Activated effector memory CD4-positive, alpha-beta T cell treated with Interleukin-2 at 50 U/mL for 16 hours (primary cell): Measurements from ENCODE around the gene CD244.
A peak's percentile ranks its signal among the peaks of the same experiment; 100 is the strongest.
"Not testable (repeated sequence)": the region's sequence is repeated elsewhere in the genome, so short reads cannot be mapped to it uniquely, and the experiment has no call there.

Source experiments
- DNase-seq: peaks from one replicate; pipeline ENCODE4 v3.0.0-alpha.2; 2020

The CD244 gene

DNA sequence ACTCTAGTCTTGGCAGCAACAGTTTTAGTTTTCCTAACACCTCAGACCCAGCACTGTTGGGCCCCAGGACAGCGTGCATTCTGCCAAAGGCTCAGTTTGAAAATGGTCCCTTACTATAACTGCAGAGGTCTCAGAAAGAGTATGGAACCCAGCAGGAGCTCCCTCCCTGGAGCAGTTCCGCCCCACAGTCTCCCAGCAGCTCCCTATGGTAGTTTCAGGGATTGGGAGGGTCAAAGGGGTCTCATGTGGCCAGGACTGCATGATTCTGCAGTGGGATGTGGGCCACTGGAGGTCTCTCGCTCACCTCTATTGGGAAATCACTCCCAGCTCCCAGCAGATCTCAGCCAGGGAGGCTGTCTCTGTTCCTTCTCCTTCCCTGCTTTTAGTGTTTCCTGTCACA is 54.4 kb downstream of the CD244 start:
- DNase-seq: no peak

DNA sequence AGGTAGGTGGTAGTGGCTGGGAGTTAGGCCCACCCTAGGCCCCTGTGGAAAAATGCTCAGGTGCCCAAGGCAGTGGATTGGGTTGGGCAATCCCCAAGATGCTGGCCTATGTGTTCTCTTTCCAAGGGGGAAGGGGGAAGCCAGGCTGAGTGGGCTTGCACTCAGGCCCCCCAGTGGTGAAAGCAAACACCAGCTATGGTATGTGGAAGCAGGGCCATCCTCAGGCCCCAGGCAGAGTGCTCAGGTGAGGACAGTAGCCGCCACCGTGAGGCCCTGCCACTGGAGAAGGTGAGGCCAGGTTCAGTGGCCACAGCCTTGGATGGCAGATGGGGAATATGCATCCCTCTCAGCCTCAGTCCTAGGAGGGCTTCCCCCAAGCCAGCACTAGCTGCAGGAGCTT is 54.9 kb downstream of the CD244 start:
- no peak for DNase-seq

DNA sequence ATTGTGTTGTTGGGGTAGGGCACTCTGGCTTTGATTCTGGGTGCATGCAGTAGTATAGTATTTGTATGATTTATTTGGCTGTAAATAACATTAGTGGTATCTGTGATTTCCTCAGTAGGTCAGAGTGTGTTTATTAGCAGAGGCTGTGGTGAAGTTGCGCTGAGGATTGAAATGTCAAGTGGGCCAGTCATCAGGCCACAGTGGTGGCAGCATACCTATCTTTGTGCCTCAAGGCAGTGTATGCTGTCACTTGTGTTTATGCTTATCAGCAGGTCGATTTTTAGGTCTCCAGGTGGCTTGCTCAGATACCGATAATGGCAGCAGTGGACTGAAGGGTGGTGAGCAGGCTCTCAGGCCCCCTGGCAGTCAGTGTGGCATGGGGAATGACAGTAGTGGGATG is 55.4 kb downstream of the CD244 start:
- DNase-seq: no peak

DNA sequence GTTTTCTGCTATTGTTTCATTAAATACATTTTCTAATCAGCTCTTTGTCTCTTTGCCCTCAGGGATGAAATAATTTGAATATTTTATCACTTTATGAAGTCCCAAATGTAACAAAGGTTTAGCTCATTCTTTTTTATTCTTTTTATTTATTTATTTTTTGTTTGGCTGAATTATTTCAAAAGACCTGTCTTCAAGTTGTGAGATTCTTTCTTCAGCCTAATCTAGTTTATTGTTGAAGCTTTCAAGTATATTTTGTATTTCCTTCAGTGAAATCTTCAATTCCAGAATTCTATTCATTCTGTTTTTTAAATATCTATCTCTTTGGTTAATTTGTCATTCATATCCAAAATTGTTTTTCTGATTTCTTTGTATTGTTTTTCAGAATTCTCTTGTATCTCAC is 55.9 kb downstream of the CD244 start:
- DNase-seq: no peak

DNA sequence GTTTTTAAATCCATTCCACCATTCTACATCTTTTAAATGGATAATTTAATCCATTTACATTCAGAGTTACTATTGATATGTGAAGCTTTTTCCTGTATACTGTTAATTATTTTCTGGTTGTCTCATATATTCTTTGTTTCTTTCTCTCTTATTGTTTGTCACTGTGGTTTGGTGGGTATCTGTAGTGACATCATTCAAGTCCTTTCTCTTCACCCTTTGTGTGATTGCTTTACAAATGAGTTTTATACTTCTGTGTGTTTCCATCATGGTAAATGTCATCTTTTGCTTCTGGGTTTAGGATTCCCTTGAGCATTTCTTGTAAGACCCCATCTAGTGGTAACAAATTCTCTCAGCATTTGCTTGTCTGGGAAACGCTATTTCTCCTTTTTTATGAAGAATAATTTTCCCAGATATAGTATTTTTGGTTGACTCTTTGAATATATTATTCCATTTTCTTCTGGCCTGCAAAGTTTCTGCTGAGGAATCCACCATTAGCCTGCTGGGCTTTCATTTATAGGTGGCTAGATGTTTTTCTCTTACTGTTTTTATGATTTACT is 56.5 kb downstream of the CD244 start:
- DNase-seq: no peak

DNA sequence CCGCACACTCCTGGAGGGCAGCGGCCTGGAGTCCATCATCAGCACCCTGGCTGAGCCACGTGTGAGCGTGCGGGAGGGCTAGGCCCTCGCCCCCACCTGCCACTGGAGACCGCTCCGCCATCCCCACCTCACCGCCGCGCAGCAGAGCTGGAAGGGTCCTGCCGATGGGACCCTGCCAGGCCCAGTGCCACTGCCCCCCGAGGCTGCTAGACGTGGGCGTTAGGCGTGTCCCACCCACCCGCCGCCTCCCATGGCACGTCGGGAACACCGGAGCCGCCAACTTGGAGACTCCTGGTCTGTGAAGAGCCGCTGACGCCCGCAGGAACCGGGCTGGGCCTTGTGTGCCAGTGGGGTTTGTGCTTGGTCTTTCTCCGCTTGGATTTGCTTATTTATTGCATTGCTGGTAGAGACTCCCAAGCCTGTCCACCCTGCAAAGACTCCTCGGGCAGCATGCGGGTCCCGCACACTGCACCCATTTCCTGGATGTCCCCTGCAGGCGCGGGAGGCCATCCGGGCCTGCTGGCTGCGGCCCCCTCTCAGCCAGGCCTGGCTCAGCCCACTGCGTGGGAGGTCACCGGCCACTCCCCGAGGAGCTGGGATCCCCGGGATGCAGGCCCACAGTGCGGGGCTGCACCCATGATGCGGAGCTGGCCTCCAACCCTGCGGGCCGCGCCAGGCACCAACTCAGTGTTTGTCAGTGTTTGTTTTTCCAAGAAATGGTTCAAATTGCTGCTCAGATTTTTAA is 60.7 kb downstream of the CD244 start:
- no peak for DNase-seq

DNA sequence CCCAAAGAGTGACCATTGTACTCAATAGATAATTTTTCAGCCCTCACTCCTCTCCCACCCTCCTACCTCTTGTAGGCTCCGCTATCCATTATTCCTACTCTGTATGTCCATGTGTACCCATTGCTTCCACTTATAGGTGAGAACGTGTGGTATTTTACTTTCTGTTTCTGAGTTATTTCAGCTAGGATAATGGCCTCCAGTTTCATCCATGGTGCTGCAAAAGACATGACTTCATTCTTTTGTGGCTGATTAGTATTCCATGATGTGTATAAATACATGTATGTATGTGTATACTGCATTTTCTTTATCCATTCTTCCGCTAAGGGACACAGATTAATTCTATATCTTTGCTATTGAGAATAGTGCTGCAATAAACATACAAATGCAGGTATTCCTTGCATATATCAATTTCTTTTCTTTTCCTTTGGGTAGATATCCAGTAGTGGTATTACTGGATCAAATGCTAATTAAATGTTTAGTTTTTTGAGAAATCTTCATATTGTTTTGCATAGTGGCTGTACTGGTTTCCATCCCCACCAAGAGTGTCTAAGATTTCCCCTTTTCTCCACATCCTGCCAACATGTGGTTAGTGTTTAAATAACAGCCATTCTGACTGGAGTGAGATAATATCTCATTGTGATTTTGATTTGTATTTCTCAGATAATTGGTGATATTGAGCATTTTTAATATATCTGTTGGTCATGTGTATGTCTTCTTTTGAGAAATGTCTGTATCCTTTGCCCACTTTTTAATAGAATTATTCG is 61.9 kb downstream of the CD244 start:
- DNase-seq: no peak

DNA sequence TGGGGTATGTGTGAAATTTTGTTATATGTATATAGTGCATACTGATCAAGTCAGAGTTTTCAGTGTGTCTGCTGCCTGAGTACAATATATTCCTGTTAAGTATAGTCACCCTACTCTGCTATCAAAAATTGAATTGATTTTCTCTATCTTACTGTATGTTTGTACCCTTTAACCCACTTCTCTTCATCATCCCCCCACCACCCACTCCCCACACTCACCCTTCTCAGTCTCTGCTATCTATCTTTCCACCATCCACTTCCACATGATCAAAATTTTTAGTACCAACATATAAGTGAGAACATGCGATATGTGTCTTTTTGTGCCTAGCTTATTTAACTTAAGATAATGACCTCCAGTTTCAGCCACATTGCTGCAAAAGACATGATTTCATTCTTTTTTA is 62.5 kb downstream of the CD244 start:
- DNase-seq: no peak

DNA sequence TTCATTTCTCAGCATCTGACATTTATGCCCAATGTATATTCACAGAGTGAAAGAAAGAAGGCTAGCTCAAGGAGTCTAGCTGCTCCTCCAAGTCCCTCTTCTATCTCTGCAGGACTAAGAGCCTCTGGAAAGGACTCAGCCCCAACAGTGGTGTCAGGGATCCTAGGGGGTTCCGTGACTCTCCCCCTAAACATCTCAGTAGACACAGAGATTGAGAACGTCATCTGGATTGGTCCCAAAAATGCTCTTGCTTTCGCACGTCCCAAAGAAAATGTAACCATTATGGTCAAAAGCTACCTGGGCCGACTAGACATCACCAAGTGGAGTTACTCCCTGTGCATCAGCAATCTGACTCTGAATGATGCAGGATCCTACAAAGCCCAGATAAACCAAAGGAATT is 63.0 kb downstream of the CD244 start:
- DNase-seq: no peak

DNA sequence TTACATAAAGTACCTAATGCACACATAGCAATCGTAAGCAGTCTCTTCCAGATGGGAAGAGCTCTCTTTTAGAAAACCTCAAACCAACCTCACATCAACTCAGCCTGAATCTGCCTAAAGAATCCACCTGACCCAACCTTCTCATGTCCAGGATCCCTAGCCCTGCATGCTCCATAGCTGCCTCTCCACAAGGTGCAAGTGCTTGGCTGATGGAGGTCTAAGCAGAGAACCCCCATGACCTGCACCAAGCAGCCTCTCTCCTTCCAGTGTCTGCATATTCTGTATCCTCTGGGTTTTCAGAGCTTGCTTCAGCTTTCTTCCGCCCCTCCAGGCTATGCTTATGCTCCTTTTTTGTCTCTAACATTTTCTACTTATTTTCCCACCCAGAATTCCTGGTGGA is 64.2 kb downstream of the CD244 start:
- DNase-seq: no peak

DNA sequence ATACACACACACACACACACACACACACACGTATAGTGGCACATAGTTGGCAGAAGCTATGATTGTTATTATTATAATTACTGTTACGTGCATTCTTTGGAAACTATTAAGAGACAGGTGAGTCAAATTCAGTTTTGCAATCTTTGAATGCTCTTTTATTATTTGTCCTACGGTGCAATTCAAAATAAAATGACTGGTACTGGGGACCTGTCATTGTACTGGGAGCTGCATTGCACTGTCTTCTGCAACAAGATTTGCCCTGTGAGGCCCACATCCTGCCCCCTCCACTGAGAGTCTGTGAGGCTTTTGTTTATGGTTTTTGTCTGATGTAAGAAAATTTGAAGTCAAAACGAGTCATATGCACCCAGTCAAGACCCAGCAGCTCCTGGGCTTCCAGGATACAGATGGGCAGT is 64.8 kb downstream of the CD244 start:
- peak; percentile 63 for DNase-seq

DNA sequence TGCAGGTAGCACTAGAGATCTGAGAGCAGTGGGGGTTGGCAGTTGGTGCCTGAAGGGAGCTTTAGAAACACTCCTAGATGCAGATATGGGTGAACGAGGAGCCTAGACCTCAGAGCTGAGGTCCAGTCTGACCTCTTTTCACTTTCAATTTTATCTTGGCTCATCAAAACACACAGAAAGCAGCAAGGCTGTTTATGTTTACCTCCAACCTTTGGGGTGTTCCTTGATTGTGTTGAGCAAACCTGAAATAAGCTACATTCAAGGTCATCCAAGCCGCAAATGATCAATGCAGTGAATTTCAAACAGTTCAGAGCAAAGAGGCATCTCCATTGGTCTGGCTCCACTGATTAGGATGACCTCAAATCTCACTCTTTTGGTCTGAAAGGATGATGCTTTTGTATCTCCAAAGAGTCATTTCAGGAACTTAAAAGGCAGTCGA is 65.4 kb downstream of the CD244 start:
- DNase-seq: no peak

DNA sequence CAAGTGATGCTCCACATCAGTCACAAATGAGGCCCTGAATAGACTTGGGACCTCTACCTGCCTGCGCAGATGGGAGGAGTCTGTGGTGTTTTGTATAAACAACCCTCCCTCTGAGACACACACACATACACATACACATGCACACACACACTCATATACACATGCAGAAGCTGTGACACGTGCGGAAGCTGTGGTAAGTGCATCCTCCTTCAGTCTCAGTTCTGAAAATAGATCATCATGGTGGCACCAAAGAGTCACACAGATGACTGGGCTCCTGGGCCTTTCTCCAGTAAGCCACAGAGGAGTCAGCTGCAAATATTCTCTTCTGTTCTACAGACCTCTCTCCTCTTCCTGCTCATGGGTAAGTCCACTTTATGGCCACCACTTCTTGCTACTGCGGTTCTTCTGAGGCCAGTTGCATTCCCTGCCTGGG is 66.7 kb downstream of the CD244 start, which contains the start of gene LY9:
Gene LY9 (plus strand): TSS at position 224 of the 433 bp plus-strand sequence. CDS start 14 bp downstream, at position 238.
- DNase-seq: peak; percentile 72

DNA sequence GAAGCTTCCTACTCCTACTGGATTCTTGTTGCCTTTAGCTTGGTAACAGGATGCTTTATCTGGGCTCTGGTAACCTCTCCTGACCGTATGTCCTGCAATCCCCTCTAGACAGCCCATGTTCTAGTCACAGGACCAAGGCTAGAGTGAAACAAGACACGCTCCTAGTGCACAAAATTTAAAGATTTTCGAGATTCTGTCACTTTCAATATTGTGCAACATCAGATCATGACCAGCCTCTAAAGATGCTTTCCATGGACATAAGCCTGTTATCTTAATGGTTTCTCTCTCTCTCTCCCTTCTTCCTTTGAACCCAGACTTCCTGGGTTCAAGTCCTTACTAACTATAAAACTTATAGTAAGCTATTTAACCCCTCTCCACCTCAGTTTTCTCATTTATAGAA is 68.3 kb downstream of the CD244 start:
- no peak for DNase-seq

DNA sequence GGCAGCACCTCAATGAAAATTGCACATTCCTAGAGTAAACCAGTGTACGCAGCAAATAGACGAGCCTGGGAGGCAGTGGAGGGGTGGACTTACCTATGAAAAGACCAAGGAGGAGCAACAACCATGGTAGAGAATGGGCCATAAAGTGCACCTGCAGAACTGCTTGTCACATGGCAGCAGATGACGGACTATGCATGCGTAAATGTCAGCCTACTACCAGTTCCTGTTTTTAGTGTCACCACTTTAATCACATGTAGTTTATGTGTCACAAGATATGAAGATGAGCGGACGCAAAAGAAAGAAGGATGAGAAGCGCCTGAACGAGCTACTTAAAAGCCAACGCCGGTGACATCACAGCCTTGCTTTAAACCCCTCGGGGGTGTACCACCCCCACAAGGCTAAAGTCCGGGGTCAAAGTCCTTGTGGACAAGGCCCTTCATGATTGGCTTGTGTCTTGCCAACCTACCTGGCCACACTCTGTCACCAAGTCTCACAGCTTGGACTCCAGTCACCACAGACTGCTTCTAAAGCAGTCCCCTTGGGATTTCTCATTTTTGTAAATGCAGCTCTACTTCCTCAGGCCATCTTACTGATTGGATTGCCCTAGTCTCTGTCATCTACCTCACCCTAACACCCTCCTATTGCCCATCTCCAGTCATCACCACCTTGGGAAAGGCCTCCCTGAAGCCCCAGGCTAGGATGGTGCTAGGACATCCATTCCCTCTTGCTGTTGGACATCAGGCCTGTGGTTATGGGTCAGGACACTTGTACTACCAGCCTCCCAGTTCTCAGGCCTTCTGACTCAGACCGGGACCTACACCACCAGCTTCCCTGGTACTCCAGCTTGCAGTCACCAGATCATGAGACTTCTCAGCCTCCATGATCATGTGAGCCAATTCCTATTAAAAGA is 72.7 kb downstream of the CD244 start:
- DNase-seq: no peak

DNA sequence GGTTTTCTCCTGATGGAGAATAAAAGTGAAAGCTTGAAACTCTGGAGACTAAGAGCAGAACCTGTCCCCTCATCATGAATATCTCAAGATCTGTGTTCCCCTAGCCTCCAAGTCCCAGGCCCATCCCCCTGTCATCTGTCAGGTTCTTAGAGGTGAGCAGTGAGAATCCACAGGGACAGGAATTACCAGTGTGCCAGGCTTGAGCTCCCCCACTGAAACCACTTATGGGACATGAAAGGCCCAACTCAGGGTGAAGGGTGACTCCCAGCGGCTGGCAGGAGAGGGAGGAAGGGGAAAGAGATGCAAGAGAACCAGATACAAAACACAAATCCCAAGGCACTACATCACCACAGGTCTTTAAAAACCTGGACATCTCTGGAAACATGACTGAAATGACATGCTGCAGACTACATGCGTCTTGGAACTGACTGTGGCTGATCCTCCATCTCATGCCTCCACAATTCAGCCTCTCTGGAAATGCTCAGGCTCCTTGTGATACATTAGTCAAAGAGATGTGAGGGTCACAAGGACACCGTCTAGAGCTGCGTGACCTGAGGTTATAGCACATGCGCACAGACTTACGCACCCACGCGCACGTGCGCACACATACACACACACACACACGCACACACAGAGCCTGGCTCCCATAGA is 73.5 kb downstream of the CD244 start:
- no peak for DNase-seq

DNA sequence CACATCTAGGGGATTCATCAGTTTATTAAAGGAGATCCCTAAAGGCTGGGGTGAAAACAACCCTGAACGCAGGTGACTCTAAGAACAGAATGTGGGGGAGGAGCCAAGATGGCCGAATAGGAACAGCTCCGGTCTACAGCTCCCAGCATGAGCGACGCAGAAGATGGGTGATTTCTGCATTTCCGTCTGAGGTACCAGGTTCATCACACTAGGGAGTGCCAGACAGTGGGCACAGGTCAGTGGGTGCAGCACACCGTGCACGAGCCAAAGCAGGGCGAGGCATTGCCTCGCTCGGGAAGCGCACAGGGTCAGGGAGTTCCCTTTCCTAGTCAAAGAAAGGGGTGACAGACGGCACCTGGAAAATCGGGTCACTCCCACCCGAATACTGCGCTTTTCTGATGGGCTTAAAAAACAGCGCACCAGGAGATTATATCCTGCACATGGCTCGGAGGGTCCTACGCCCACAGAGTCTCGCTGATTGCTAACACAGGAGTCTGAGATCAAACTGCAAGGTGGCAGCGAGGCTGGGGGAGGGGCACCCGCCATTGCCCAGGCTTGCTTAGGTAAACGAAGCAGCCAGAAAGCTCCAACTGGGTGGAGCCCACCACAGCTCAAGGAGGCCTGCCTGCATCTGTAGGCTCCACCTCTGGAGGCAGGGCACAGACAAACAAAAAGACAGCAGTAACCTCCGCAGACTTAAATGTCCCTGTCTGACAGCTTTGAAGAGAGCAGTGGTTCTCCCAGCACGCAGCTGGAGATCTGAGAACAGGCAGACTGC is 79.5 kb downstream of the CD244 start:
- not testable (repeated sequence) for DNase-seq

DNA sequence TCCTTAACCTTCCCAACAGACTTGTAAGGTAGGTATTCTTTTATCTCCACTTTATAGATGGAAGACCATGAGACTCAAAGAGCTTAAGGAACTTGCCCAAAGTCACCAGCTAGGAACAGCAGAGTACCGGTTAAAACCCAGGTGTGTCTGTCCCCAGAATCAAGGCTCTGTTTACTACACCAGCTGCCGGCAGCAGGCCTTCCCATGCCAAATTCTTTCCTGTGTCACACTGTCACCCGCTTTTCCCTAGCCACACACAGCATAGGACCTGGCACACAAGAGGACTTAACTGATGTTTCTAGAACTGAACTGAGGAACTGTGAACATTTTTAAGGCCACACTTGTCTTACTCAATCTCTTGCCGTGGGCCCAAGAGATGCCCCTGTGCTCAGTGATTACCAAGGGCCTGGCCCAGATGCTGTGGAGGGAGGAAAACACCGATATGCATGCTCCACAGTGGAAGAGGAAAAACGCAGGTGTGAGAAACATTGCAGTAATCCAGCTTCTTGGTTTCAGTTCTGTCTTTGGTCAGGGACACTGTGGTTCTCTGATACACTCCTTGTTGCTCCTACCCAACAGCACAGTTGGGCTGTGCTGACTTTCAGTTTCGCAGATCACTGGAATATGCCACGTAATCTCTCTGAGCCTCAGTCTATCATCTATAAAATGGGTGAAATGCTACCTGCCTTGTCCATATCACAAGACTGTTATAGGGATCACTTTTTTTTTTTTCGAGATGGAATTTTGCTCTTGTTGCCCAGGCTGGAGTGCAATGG is 80.6 kb downstream of the CD244 start:
- DNase-seq: no peak

DNA sequence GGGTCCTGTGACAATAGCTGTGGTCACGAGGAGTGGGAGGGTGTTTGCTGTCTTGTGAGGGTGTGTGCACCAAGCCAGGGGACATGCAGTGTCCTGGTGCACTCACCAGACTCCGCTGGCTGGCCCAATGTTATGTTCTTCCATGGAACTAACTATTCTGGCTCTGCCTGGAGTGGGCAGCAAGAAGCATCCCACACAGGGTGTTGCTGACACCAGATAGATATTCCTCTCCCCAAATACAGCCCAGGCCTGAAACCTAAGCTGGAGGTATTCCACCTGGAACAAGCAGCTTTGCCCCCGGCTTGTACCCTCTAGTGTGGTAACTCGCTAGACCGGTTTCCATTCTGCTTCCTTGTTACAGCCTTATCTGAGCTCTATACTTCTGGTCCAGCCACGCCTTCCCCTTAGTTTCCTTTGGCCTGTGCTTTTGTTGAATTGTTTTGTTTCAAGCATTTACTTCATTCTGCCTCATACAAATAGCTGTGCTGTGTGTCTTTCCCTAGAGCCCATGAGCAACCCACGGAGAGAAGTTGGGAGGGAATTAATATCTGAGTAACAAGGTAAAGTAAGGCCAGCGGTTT is 81.4 kb downstream of the CD244 start:
- DNase-seq: no peak

DNA sequence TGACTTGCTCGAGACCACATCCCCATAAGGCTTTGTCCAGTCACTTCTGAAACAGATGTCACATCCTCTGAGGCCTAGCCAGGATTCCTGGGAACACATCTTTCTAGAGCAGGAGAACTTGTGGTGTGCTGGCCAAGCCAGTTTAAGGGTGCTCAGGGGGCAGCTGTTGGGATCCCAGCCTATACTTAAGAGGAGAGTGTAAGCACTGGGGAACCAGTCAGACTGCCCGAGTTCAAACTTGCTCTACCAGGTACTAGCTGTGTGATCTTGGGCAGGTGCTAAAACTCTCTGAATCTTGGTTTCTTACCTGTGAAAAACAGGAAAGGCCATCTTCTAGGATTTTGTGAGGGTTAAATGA is 82.3 kb downstream of the CD244 start:
- no peak for DNase-seq
